SK-N-SH treated with all-trans-retinoic acid at 6 μM for 48 hours (cell line): ENCODE results near the gene PARVB.

Source experiments
- TSHZ2 ChIP-seq: fragments of 250-450 bp; sonication (Bioruptor Pico); IDR thresholded peaks from 2 replicates; pipeline ENCODE4 v1.5.0; 2020; ENCODE audit warnings: mild to moderate bottlenecking, moderate library complexity
- ZFP30 ChIP-seq: fragments of 450-650 bp; formaldehyde crosslinking; IDR thresholded peaks from 2 replicates; pipeline ENCODE4 v1.5.0; 2022; ENCODE audit warnings: mild to moderate bottlenecking, moderate library complexity

GRCh38 chr22:44088976-44089570 lies 65.0 kb downstream of the PARVB start:
- TF ChIP-seq ZFP30 (CRISPR knock-in tag): no peak
- TF ChIP-seq TSHZ2 (CRISPR knock-in tag): no peak
